AG08395 (cell line): Measurements from ENCODE around the gene RELN.

Experiments used
- DNase-seq: peaks from one replicate; pipeline ENCODE4 v3.0.0; 2012; ENCODE audit warnings: mixed read lengths, low spot score

RELN gene

DNA sequence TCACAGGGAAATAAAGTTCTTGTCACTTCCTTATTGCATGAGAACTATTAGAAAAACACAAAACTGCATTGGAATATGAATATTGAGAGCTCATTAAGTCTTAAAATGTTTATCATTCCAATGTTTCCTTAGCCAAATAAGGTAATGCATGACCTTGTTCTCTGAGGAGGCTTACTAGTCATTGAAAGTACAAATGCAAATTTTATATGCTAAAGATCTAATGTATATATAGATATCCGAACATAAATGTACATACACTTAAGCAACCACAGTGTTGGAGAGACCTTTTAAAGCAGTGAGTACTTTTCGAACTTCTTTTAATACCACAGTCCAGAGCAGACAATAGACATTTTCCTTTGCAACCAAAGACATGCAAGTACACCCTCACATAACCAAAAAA, 96.1 kb downstream of the RELN start:
- DNase-seq: no peak

DNA sequence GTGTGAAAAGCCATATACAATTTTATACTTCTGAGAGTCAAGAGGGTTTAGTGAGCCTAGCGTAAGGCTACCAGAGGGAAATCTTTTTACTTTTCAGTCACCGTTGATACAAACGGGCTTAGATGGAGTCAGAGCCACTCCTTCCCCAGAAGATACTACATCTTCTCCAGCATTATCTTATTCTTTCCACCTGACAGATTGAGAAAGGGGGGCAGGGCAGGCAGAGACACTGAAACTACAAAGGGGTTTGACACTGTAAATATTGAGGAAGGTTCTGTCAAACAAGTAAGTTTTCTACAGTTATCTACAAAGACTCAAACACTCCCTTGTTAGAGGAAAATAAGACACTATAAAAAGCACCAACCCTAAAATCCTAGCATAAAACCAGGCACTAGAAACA, 100.0 kb downstream of the RELN start:
- DNase-seq: no peak

DNA sequence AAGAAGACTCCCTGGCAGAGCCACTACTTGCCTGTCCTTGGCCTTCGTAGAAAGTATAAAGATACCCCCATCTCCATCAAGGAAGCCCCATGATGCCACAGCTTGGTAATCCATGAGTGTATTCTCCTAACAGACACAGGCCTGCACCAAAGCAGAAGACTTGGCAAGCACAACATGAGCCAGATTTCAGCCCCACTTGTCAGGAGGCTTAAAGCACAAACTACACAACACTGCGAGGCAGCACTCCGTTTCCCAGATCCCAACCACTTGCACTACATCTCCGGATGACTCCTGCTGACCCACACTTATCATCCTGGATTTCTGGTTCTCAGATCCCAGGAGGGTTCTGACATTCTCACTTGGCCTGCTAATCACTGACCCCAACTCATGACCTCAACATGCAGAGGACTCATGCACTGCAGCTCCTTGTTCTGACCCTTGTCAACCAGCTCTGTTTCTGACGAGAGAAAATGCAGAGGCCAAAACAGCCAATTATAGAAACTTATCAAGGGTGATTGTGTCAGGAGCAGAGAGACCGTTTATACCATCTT, 100.8 kb downstream of the RELN start:
- no peak for DNase-seq

DNA sequence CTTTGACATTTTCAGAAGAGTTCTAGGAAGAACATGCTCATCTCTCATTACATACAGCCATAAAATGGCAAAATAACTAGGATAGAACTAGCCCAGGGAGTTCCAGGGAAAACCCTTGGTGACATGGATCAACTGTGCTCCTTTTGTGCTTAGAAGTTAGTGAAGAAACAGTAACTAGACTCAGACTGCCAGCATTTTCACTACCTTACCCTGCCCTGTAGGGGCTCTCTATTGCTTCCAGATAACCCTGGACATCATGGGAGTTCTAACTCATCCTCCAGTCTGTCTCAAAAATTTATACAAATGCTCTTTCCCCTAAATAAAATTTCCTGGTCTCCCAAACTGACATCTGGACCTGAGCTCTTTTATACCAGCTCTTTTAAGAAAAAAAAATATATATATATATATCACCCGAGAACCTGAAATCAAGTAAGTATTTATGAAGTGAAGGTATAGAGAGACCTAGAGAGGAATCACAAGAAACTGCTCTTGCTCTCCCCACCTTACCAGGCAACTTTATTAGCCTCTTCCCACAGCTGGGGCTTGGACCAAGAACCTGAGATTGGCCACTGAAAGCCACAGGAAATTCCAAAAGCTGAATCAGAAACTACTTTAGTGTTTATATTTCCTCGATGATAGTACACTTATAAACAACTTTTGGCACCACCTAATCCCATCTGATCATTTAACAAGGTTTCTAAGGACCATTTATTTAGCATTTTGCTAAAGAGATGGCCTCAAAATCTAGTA, 101.4 kb downstream of the RELN start:
- DNase-seq: no peak

DNA sequence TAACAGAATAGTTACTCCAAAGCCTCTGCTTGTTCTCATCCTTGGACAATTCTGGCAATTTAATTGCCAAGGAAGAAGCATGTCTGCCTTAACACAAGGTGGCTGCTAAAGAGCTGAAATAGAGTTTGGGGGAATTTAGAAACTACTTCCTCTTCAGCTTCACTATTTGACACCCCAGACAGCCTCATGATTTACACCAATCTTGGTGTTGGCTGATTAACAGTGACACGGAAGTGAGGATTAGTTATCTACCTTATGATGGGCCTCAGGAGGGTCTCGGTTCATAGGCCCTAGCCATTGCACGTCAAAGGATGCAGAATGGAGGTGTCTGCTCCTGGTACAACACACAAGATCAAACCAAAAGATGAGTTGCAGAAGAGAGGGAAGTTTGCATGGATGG, 102.4 kb downstream of the RELN start:
- no peak for DNase-seq

DNA sequence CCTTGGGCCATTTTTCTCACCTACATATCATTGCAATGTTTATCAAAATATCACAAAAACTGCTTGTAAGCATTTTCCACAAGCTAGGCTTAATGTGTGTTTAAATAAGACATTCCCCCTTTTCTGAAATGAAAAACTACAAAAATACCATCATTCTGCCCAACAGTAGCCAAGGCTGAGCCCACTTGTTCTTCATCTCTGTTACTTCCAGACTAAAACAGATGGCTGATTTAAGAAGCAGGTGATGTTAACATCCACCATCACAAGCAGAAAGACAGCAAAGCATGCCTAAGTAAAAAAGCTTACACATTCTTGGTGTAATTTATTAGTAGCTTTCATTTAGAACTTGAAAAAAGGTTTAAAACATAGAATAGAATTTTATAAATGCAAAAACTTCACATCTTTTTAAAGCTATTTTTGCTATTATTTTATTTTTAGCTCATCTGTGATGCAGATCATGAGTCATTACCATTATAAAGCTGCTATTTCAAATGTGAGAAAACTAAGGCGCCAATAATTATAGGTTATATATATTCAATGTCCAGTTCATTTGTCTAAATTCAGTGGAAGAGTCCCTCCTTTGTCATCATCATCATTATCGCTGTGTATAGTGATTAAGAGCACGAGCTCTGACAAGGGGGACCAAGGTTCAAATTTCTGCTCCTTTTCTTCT, 109.4 kb downstream of the RELN start:
- no peak for DNase-seq

DNA sequence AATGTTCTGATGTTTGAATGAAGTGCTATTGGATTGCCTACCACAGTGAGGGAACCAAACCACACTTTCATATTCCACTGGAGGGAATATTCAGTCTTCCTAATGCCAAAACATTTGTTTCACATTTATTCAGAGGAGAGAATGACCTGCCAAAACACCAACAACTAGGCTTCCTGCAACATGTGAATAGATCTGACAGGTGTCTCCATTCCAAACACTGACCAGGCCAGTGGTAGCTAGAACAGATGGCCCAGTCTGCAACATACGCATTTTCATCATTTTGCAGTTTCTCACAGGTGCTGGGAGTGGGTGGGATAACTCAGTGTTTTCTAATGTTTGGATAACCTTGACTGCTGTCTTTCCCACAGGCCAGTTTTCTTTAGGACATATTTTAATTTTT, 110.0 kb downstream of the RELN start:
- no peak for DNase-seq

DNA sequence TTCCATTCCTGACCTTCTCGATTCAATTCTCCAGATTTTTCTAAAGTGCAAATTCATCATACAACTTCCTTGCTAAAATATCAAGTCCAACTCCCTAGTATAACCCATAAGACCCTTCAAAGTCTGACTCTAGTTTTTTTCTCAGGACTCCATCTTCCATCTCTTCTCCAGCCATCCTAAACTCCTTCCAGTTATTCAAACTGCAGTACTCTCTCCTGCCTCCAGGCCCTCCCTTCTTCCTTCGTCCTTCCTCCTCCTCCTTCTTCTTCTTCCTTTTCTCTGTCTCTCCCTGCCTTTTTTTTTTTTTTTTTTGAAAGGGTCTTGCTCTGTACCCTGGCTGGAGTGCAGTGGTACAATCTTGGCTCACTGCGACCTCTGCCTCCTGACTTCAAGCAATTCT, 111.9 kb downstream of the RELN start:
- DNase-seq: no peak

DNA sequence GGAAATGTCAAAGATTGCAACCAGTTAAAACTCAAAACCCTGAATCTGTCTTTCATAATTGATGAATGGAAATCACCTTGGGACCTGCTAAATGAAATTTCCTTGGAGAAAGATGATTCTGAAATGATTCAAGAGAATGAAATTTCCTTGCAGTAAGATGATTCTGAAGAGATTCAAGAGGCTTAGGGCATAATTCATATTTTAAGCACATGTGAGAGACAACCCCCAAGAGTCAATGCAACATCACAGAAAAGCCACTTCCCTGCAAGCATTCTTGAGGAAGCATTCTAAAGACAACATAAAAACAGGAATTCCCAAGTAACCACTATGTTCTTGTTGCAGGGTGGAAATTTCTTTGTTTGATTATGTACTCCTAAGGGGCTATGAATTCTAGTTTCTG, 113.7 kb downstream of the RELN start:
- no peak for DNase-seq

DNA sequence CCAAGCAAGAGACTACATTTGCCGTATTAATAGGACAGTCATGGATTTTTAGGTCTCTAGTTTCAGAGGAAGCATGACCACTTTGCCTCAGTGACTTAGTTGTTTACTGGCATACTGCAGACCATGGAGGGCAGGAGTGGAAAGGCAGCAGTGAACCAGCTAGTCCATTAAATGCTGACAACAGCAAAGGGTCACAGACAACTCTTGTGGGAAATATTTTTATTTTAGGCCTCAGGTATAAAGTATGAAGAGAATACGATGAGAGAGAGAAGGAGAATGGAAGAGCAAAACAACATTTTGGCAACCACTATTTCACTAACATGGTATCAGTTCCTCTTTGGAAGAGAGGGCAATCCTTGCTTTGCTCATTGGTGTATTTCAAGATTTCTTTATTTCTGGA, 118.0 kb downstream of the RELN start:
- DNase-seq: no peak

DNA sequence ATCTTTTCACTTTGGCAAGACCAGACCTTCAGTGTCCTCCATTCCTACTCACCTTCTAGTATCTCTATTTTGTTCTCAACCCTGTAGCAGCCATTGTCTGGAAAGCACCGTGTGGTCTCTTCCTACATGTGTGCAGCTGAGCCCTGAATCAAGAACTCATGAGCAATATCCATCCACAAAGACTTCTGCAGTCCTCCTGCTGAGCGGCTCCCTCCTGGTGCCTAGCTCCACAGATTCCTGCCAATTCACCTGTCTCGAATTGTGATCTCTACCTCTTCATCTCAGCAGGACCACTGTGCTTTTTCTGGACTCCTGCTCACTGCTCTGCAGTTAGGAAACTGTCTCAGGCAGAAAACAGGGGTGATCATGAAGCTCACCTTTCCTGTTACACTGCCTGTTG, 118.8 kb downstream of the RELN start:
- no peak for DNase-seq

DNA sequence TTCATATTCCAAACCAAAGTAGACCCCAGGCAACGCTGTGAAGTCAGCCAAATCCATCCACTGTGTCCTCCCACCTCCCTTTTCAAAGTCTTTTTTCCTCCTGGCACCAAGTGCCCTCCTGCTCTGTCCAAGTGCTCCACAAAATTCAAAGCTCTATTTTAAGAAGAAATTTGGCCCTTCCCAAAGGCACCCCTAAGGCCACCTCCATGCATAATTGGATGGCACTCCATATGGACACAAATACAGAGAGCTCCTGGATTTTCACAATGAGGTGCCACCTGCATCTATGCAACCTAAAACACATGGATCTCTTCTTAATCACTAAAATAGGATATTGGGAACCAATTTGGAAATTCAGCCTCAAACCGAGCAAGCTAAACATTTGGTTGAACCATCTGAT, 121.6 kb downstream of the RELN start:
- DNase-seq: no peak

DNA sequence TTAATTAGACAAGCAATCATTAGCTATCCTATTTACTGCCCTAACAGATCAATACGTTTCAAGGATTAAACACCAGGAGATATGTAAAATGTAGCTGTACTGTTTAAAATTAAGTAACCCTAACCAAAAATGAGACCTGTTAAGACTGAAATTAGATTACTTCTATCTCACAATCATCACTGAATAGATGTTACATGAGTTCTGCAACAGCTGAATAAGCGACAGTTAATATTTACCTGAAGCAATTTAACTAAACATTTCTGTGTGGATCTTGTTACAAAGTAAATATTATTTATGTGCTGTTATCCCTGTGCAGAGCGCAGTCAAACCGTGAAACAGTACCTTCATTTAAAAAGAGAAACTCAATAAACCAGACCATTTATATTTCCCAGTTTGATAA, 122.5 kb downstream of the RELN start:
- DNase-seq: no peak

DNA sequence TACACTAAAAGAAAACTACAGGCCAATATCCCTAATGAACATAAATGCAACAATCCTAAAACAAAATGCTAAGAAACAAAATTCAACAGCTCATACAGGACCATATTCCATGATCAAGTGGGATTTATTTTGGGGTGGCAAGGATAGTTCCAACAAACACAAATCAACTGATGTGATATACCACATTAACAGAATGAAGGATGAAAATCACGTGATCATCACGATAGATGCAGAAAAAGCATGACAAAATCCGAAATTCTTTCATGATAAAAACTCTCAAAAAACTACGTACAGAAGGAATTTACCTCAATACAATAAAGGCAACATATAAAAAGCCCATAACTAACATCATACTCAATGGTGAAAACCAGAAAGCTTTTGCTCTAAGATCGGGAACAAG, 124.0 kb downstream of the RELN start:
- no peak for DNase-seq

DNA sequence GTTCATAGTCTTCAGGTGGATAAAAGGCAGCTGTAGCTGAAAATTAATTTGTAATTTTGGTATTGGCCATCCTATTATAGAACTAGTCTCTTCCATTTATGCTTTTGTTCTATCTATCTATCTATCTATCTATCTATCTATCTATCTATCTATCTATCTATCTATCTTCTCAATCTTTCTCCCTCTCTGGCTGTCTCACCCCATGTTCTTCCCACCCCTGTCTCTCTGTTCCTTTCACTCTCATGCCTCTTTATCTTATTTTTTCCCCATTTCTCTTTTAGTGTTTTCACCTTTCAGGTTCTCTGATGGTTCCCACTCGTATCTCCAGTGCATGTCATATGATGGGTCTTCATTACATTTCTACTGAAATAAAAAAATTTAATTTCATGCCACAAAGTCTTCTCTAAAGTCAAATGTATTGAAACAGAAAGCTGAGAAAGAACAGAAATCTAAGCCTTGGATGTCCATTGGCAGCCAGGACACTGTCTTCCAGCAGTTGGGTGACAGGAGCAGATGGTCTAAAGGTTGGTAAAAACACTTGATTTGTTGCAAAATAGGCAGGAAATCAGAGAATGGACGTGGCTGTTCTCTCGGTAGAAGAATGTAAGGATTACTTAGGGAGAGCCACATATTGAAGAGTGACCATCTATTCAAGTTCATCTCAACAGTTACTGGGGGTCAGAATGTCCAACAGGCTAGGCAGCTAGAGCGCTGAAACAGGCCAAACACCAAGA, 127.0 kb downstream of the RELN start:
- no peak for DNase-seq

DNA sequence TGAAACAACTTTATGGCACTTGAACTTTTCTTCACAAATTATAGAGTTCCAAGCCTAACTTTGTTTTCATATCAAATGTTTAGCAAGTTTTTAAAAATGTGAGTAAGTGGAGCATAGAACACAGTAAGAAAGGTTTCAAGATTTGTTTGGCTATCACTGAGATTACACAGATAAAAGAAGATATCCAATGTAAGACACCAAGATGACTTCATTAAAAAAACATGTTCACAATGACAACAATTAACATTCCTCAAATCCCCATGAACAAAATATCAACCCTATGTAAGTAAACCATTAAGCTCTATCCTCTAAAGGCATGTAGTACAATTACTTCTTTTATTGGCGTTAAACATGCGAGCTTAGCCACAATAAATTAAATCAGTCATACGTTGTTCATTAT, 129.7 kb downstream of the RELN start:
- DNase-seq: no peak

DNA sequence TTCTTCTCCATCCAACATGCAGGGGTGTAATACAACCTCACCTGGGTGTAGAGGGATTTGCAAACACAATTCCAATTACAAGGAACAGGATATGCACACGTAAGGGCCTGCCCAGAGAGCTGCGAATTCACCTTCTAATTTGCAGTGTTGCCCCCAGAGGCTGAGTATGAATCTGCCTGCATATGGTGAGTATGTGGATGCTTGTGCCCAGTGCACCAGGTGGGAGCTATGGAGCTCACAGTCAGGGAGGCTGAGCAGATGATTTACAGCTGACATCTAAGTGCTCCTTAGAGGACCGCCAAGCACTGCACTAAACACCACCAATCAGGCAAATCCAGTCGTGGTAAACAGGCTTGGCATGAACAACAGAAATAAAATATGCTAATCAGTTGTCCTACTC, 132.0 kb downstream of the RELN start:
- DNase-seq: no peak

DNA sequence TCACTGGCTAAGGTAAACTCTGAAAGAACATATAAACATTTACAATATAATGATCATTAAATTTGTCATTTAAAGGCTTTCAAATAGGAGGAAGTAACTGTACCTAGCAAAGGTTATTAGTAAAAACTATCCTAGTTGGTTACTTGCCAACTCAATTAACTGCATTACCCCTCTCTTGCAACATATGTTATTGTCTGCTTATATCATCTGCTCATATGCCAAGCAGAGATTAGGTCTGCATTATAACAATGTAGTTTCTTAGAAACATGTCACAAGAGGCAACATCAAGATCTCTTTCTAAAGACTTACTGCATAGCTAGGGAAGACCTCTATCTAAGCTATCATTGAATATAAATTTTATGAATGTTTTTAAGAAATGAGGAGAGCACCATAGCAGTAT, 132.5 kb downstream of the RELN start:
- no peak for DNase-seq

DNA sequence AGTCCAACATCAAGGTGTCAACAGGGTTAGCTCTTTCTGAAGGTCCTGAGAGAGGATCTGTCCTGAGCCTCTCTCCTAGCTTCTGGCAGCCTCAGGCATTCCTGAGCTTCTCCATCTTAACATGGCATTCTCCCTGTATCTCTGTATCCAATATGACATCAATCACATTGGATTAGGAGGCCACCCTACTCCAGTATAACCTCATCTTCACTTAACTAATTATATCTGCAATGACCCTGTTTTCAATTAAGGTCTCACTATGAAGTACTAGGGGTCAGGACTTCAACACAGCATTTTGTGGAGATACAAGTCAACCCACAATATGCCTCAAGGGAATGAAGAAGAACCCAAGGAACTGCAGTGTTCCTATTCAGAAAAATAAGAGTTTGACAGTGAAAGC, 133.8 kb downstream of the RELN start:
- DNase-seq: no peak

DNA sequence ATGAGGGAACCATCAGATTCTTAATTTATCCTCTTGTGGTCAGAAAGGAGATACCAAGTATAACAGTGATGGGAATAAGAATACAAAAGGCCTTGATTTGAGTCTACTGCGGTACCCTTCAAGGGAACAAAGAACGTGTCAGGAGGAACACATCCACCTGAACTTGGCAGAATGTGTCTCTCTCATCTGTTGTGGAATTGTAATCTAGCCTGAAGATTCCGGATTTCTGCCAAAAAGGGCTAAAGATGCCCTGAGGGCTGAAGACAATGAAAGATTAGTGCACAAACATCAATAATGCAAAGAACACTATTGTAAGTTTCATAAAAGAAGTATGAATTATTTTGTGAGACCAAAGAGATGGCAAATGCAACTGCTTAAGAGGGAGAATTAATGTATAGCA, 134.8 kb downstream of the RELN start:
- DNase-seq: no peak

DNA sequence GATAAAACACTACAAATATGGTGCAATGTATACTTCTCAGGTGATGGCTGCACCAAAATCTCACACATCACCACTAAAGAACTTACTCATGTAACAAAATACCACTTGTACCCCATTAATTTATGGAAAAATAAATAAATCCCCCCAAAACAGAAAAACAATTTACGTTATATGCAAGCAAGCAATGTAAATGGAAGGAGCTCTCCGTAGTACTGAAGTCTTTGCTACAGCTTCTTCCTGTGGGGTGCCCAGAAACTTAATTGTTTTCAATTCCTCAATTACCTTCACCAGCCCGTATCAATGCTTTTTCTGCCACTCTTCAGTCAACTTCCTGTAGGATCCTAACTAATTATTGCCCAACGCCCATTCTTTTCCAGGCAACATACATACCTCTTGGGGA, 138.1 kb downstream of the RELN start:
- DNase-seq: no peak

DNA sequence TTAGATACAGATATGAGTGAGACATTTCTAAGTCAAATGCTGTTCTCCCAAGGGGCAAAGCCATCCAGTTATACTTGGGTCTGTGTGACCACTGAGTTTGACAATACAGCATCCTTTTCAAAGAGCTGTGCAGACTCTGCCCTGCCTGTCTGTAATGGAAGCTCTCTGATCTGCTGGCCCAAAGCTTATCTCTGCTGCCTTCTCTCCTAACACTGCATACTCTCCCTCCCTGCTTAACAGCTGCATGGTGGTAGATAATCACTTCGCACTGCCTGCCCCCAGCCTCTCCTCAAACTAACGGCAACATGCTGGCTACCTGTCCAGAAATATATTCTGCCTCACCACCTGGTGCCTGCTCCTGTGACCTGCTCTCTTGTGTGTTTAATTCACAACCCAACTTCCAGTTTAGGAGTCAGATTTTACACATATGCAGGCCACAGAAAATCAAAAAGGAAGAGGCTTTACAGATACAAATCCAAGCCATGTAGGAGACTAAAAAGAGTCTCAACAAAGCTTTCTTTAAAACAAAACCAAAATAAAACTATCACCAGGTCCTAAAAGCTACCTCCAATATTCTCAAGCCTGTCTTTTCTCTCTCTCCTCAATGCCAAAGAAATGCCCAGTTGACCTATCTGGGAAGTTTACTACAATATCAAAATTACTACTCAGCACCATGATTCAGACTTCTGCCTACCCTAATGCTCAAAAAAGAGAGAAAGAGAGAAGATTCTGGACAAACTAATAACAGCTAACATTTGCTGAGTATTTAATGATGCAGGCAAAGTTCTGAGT, 145.6 kb downstream of the RELN start:
- no peak for DNase-seq
